ENCODE data around the gene BABAM2.

DNA sequence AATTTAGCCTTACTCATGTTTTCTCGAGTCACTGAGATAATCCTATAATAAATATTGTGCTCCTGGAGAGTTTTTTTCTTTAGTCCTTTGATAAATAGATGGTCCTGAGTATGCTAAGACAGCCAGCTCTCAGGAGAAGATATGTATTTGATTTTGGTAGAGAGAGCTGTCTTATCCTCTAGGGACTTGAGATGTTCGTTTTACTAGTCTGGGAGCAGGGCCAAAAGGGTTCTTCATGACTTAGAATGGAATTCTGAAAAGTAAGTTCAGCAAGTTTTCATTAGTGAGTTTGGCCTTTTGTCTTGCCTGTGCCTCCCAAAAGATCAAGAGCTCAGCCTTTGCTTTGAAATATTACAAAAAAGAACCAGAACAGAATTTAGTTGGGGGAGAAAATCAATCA is 246.7 kb downstream of the BABAM2 start:
- TF ChIP-seq, protein P1, sequence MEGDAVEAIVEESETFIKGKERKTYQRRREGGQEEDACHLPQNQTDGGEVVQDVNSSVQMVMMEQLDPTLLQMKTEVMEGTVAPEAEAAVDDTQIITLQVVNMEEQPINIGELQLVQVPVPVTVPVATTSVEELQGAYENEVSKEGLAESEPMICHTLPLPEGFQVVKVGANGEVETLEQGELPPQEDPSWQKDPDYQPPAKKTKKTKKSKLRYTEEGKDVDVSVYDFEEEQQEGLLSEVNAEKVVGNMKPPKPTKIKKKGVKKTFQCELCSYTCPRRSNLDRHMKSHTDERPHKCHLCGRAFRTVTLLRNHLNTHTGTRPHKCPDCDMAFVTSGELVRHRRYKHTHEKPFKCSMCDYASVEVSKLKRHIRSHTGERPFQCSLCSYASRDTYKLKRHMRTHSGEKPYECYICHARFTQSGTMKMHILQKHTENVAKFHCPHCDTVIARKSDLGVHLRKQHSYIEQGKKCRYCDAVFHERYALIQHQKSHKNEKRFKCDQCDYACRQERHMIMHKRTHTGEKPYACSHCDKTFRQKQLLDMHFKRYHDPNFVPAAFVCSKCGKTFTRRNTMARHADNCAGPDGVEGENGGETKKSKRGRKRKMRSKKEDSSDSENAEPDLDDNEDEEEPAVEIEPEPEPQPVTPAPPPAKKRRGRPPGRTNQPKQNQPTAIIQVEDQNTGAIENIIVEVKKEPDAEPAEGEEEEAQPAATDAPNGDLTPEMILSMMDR (IDR thresholded peaks at IDR 0.05; ENCODE audit: low read length) = no peak
- TF ChIP-seq EZH2 (optimal IDR thresholded peaks at IDR 0.05; ENCODE audit: low read depth, low read length) (no peak), EZH2phosphoT487 (IDR thresholded peaks at IDR 0.05; ENCODE audit: low read length) (no peak)
